GM21515 (cell line): ENCODE data around the gene CPNE7.
"Not testable (repeated sequence)": the region's sequence is repeated elsewhere in the genome, so short reads cannot be mapped to it uniquely, and the experiment has no call there.

Source experiments
- ATAC-seq: cut with Tn5 transposase; IDR thresholded peaks from one replicate; pipeline ENCODE4 v1.9.1; 2021; ENCODE audit not compliant: unreplicated experiment

CPNE7 gene

GRCh38 chr16:89582614-89583196 is 7.1 kb downstream of the CPNE7 start:
- ATAC-seq = no peak

GRCh38 chr16:89583197-89583894 is 7.8 kb downstream of the CPNE7 start:
- ATAC-seq = no peak

- no peak for ATAC-seq
Observed at GRCh38 chr16:89583895-89584644, 8.5 kb downstream of the CPNE7 start.

GRCh38 chr16:89584768-89585549 is 9.4 kb downstream of the CPNE7 start:
- no peak for ATAC-seq

- ATAC-seq = no peak
Observed at GRCh38 chr16:89586218-89586617, 10.7 kb downstream of the CPNE7 start.

GRCh38 chr16:89586853-89587252 is 11.3 kb downstream of the CPNE7 start:
- no peak for ATAC-seq

GRCh38 chr16:89587676-89588075 is 12.1 kb downstream of the CPNE7 start:
- not testable (repeated sequence) for ATAC-seq

- ATAC-seq = no peak
Observed at GRCh38 chr16:89588413-89589109, 13.0 kb downstream of the CPNE7 start.

GRCh38 chr16:89589241-89589926 is 13.8 kb downstream of the CPNE7 start:
- no peak for ATAC-seq

GRCh38 chr16:89593841-89594240 is 18.3 kb downstream of the CPNE7 start:
- no peak for ATAC-seq

- ATAC-seq = no peak
Observed at GRCh38 chr16:89595330-89596060, 19.9 kb downstream of the CPNE7 start.

- no peak for ATAC-seq
Observed at GRCh38 chr16:89596061-89596689, 20.6 kb downstream of the CPNE7 start.

- ATAC-seq = no peak
Observed at GRCh38 chr16:89596957-89597649, 21.5 kb downstream of the CPNE7 start.

- no peak for ATAC-seq
Observed at GRCh38 chr16:89598199-89598598, 22.6 kb downstream of the CPNE7 start.

- ATAC-seq = no peak
Observed at GRCh38 chr16:89599451-89599858, 23.9 kb downstream of the CPNE7 start.

GRCh38 chr16:89599902-89600301 is 24.3 kb downstream of the CPNE7 start:
- ATAC-seq = no peak

- no peak for ATAC-seq
Observed at GRCh38 chr16:89600427-89600826, 24.9 kb downstream of the CPNE7 start.

- no peak for ATAC-seq
Observed at GRCh38 chr16:89600956-89601355, 25.4 kb downstream of the CPNE7 start.

- no peak for ATAC-seq
Observed at GRCh38 chr16:89601906-89602272, 26.3 kb downstream of the CPNE7 start.
